ENCODE measurements around the gene STRN. TPM values are rescaled to one million over a fixed set of nuclear protein-coding genes. Genes with fewer than 3 reads are reported as not detected.
"Not testable (repeated sequence)": the region's sequence is repeated elsewhere in the genome, so short reads cannot be mapped to it uniquely, and the experiment has no call there.

Gene STRN
- total RNA-seq, 1 donor from 2014 or later, result 27.4 TPM

GRCh38 chr2:36963106-36963505 lies 3.2 kb downstream of the STRN start:
- no peak for DNase-seq

DNA sequence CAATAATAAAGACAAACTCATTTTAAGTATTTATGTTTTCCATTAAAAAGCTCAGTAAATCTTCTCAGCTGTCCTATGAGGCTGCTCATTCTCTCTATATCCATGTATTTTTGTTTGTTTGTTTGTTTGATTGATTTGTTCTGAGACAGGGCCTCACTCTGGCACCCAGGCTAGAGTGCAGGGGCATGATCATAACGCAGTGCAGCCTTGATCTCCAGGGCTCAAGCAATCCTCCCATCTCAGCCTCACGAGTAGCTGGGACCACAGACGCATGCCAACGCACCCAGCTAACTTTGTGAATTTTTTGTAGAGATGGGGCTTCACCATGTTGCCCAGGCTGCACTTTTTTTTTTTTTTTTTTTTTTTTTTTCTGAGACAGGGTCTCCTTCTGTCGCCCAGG lies 5.6 kb downstream of the STRN start:
- no peak for DNase-seq

GRCh38 chr2:36960005-36960675 lies 6.2 kb downstream of the STRN start:
- DNase-seq, result no peak

- DNase-seq, result no peak
Measured at GRCh38 chr2:36954977-36955607, 11.2 kb downstream of the STRN start.

GRCh38 chr2:36952748-36953197 lies 13.6 kb downstream of the STRN start:
- no peak for DNase-seq

DNA sequence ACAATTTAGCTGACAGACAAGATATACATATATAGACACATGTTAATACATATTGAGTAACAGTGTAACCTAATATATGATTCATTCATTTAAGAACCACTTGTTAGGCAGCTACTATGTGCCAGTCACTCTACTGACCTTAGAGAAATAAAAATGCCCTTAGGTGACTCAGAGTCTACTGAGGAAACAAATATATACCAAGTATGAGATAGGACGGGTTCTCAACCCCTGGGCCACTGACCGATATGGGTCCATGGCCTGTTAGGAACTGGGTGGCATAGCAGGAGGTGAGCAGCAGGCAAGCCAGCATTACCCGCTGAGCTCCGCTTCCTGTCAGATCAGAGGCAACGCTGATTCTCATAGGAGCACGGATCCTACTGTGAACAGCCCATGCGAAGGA lies 14.8 kb downstream of the STRN start:
- DNase-seq, result no peak

DNA sequence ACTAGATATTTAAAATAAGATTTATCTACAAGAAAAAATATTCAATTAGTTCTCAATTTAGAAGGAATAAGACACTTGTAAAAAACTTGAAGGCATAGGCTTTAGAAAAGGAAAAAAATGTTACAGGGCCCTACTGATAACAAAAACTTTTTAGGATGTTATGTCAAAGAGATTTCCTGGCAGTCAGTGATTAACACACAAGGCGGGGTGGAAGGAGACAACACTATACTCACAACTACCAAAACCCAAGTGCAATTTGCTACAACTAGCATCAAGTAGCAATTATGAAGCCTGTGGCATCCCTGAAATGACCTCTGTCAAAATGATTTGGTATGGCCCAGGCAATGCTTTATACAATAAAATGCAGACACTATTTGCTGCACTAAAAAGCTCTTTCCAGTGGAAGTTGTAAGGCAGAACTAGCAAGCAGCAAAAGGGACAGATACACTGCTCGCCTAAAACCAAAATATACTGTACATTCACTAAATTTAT lies 15.3 kb downstream of the STRN start:
- DNase-seq, result no peak

GRCh38 chr2:36949845-36950244 lies 16.5 kb downstream of the STRN start:
- DNase-seq, result no peak

DNA sequence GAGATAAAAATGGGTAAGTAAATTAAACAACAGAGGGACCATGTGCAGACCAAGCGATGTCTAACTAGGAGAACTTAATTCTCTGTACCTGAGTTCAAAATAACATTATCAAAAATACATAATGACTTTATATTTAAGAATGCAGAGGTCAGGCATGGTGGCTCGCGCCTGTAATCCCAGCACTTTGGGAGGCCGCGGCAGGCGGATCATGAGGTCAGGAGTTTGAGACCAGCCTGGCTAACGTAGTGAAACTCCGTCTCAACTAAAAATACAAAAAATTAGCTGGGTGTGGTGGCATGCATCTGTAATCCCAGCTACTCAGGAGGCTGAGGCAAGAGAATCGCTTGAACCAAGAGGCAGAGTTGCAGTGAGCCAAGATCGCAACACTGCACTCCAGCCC lies 21.1 kb downstream of the STRN start:
- not testable (repeated sequence) for DNase-seq

DNA sequence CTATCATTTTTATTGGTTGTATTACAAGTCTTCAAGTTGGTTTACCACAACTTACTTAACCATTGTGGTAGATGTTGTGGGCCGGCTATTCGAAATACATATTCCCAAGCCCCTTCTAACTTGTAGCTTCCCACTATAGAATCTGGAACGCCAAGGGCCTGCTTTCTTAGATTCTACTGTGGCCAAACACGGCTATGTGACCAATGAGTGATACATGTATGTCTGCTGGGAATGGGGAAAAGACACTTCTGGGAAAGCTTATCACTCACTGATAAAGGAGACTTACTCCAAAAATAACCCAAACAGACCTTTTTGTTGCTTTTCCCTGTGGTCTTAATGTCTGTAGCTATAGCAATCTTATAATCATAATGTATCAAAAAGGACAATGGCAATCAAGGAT lies 24.5 kb downstream of the STRN start:
- DNase-seq, result no peak

- DNase-seq, result not testable (repeated sequence)
Measured at GRCh38 chr2:36936526-36936925, 29.8 kb downstream of the STRN start.

GRCh38 chr2:36931688-36932087 lies 34.6 kb downstream of the STRN start:
- DNase-seq, result not testable (repeated sequence)

DNA sequence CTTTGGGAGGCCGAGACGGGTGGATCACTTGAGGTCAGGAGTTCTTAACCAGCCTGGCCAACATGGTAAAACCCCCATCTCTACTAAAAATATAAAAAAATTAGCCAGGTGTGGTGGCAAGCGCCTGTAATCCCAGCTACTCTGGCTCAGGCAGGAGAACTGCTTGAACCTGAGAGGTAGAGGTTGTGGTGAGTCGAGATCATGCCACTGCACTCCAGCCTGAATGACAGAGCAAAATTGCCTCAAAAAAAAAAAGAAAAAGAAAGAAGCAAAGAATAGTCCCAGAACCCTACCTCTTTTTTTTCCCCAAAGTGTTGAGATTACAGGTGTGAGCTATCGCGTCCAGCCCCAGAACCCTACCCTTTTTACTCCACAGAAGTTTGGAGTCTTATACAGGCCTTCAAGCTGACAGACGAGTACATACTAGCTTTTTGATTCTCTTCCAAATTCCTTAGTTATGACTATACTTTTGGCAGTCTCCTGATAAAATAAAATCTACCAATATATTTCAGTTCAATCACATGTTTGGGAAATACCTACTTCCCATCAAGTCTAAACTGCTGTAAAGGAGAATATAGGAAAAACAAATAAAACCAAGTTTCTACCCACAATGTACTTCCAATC lies 35.4 kb downstream of the STRN start:
- DNase-seq, result not testable (repeated sequence)

DNA sequence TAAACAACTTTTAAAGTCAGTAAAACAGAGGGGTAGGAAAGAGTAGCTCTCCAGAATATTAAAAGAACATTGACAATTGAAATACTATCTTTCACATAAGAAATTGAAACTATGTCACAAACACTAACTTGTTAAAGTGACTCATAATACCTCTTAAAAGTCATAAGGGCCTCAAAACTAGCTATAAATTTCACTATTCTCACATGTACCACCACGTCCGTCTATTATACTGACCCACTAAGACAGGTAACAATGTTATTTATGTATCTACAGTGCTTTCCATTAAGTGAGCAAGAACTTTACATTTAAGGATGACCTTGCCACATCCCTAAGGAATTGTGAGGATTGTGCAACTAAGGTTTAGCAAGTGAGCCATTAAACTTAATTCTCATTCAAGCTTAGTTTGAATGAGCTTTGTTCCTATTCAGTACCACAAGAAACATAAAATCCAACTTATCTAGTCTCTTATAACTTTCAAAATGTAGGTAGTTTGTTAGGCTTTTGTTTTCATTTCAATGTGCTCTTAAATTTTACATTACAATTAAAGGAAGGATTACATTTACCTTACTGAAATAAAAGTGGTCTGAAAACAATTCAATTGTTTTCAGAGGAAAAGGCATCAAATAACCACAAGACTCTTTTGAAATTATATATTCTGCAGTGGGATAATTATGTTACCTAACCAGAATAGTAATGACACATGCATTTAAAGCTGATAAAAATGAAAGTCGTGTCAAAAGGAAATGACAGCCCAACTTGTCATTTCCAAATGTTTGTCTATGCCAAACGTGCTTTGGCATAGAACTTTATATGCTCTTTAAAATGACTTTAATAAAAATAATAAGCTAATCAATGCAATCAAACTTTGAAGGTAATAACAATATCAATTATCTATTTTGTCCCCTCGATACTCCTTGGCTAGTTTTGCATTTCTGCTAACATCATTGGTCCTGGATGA lies 39.9 kb downstream of the STRN start:
- not testable (repeated sequence) for DNase-seq

DNA sequence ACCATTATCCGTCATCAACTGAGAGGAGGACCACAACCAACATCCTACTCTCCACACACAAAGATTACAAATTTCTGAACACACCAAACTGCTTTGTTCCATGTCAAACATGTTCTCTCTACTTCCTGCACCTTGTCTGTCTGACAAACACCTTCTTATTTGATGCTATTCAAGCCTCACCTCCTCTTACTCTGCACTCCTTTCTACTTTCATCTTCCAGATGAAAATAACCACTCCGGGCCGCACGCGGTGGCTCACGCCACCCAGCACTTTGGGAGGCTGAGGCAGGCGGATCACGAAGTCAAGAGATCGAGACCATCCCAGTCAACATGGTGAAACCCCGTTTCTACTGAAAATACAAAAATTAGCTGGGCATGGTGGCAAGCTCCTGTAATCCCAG lies 43.7 kb downstream of the STRN start:
- DNase-seq, result not testable (repeated sequence)

DNA sequence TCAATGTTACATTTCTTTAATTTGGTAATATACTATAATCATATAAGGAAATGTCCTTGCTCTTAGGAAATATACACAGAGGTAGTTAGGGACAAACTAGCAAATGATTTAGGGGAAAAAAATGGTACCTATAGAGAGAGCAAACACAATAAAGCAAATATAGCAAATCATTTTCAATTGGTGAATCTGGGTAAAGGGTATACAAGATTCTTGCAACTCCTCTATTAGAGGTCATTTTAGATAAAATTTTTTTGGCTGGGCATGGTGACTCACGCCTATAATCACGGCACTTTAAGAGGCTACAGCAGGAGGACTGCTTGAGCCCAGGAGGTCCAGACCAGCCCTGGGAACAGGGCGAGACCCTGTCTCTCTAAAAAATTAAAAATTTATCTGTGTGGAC lies 44.4 kb downstream of the STRN start:
- no peak for DNase-seq

DNA sequence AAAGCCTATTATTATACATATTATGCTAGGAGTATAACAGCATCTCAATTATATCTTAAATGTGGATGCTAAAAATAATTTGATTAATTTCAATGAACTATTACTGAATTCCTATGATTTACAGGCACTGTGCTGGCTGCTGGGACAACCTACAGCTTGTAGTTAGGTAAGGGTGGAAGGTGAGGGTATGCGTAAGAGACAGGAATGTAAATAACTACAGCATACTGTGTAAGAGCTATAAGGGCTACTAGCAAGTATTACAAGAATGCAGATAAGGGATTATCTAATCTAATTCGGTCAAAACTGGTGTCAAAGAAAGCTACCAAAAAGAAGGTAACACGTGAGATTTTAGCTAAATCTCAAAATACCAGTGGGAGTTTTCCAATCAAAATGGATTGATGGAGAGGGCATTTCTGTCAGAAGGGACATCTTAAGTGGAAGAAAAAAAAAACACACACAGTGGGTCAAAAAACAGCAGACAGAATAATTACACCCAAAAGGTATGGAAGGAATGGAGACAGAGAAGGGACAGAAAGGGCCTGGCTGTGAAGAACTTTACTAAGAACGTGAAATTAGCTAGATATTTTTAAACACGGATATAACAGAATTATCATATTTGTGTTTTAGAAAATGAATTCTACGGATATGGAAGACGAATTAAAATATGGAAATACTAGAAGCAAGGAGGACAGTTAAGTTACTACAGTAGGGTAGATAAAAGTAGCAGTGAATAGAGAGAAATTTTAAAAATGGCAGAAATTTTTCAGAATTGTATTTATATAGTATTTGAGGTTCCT lies 47.1 kb downstream of the STRN start:
- DNase-seq, result no peak

- no peak for DNase-seq
Measured at GRCh38 chr2:36918307-36918706, 48.0 kb downstream of the STRN start.

DNA sequence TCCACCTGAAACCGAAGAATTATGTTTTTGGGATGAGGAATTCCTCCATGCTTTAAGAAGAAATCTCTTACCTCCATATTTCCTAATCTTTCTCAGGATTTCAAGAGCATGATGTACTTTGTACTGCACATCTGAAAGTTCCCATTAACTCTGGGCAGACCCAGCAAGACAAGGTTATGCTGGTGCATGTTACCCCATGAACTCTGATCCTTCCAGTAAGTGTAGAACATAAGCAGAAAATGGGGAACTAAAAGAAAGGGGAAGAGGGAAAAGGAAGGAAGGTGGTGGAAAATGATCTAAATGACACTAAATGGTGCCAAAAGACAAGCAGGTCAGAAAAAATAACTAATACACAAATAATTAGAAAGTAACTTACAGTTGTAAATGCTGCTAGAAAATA lies 50.7 kb downstream of the STRN start:
- DNase-seq, result no peak

GRCh38 chr2:36912695-36913094 lies 53.6 kb downstream of the STRN start:
- DNase-seq, result no peak

DNA sequence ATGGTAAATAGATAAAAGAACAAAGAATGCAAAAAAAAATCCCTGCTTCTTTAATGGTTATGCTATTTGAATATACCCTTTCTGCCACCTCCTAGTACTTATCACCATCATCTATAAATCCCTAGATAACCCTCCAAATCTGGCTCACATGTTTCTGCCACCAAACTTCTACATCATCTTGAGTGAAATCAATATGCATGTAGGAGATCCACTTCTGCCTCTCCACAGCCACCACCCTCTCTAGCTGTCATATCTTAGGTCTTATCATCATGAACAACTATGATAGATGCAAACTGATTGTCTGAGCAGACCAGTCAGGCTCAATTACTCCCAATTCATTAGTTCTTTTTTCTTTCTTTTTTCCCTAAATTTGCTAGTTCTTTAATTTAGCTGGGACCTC lies 55.3 kb downstream of the STRN start:
- DNase-seq, result no peak

DNA sequence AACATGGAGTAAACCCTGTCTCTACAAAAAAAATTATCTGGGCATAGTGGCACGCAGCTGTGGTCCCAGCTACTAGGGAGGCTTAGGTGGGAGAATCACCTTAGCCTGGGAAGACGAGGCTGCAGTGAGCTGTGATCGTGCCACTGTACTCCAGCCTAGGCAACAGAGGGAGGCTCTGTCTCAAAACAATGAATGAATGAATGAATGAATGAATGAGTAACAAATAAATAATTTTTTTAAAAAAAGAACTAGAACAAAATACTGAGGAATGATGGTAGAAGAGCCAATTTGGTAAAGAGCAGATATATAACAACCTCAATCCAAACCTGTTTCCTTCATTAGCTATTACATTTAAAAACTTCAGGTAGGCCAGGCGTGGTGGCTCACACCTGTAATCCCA lies 60.1 kb downstream of the STRN start:
- DNase-seq, result no peak
